CD14-positive monocyte (primary cell): ENCODE data around the gene LRRC42. TPM values are rescaled to one million over a fixed set of nuclear protein-coding genes. Genes with fewer than 3 reads are reported as not detected.
A peak's percentile ranks its signal among the peaks of the same experiment; 100 is the strongest.

Experiments
- DNase-seq, 3 donors: peaks; one replicate each; pipeline ENCODE4 v3.0.0-alpha.2; 2011 to 2022
- H2AFZ ChIP-seq: 2 replicates; pipeline ENCODE4 v1.6.0; 2012; ENCODE audit warnings: mild to moderate bottlenecking, low read depth, low read length, inconsistent platforms; ENCODE audit not compliant: insufficient read depth, poor library complexity, severe bottlenecking
- H3K27ac ChIP-seq, 2 donors: 1 replicate in 1 of 2; 2 replicates in 1 of 2; pipeline ENCODE4 v1.5.1; 2012 to 2013; ENCODE audit warnings: low read length in 2 of 2, control low read depth in 1 of 2, inconsistent platforms in 1 of 2, low read depth in 1 of 2, mild to moderate bottlenecking in 1 of 2
- H3K27me3 ChIP-seq, 2 donors: one replicate each; pipeline versions ENCODE4 v1.6.0 to v1.6.1; 2011 to 2013; ENCODE audit warnings: low read length in 2 of 2; ENCODE audit not compliant: control insufficient read depth in 2 of 2, insufficient read depth in 2 of 2
- H3K36me3 ChIP-seq, 2 donors: replicated peaks in 1 of 2; 1 replicate in 1 of 2; 2 replicates in 1 of 2; pipeline versions ENCODE4 v1.5.1 to v1.6.1; 2012 to 2013; ENCODE audit warnings: low read length in 2 of 2, control low read depth in 1 of 2, inconsistent platforms in 1 of 2, mild to moderate bottlenecking in 1 of 2; ENCODE audit not compliant: insufficient read depth in 2 of 2, control insufficient read depth in 1 of 2
- H3K4me1 ChIP-seq, 2 donors: 1 replicate in 1 of 2; 2 replicates in 1 of 2; pipeline versions ENCODE4 v1.5.1 to v1.6.1; 2012 to 2013; ENCODE audit warnings: low read length in 2 of 2, control low read depth in 1 of 2, inconsistent platforms in 1 of 2, mild to moderate bottlenecking in 1 of 2, moderate library complexity in 1 of 2; ENCODE audit not compliant: insufficient read depth in 2 of 2, control insufficient read depth in 1 of 2
- H3K4me2 ChIP-seq: replicated peaks from 2 replicates; pipeline ENCODE3; 2012; ENCODE audit warnings: low read length, moderate library complexity, mild to moderate bottlenecking; ENCODE audit not compliant: poor library complexity, severe bottlenecking; ENCODE audit errors: extremely low read depth
- H3K4me3 ChIP-seq, 3 experiments: fragments of 200-600 bp in 1 of 3; sonication (generic) in 1 of 3; replicated peaks in 1 of 3; 1 replicate in 2 of 3; 2 replicates in 1 of 3; pipeline ENCODE4 v1.5.1; 2011 to 2013; ENCODE audit warnings: low read length in 3 of 3, mild to moderate bottlenecking in 3 of 3, control low read depth in 2 of 3, low read depth in 2 of 3, inconsistent platforms in 1 of 3, moderate library complexity in 1 of 3
- H3K79me2 ChIP-seq: 2 replicates; pipeline ENCODE4 v1.6.0; 2012; ENCODE audit warnings: mild to moderate bottlenecking, control low read depth, inconsistent platforms, low read length, moderate library complexity; ENCODE audit not compliant: insufficient read depth
- H3K9ac ChIP-seq: 2 replicates; pipeline ENCODE4 v1.6.0; 2017; ENCODE audit warnings: low read length, mild to moderate bottlenecking; ENCODE audit not compliant: insufficient read depth, poor library complexity, severe bottlenecking
- H3K9me3 ChIP-seq, 2 donors: replicated peaks in 1 of 2; 1 replicate in 1 of 2; 2 replicates in 1 of 2; pipeline versions ENCODE4 v1.5.1 to v1.6.1; 2012 to 2013; ENCODE audit warnings: low read length in 2 of 2, control low read depth in 1 of 2; ENCODE audit not compliant: control insufficient read depth in 1 of 2, insufficient read depth in 1 of 2
- H4K20me1 ChIP-seq: 2 replicates; pipeline ENCODE4 v1.6.0; 2012; ENCODE audit warnings: mild to moderate bottlenecking, low read length, control low read depth, moderate library complexity; ENCODE audit not compliant: insufficient read depth
- H3K27ac Mint-ChIP-seq, 7 donors: one replicate each; pipeline ENCODE4 v1.8.0; 2020; ENCODE audit warnings: mild to moderate bottlenecking in 7 of 7, mixed read lengths in 7 of 7, moderate library complexity in 6 of 7, inconsistent platforms in 2 of 7
- H3K27me3 Mint-ChIP-seq, 3 donors: one replicate each; pipeline ENCODE4 v1.8.0; 2021 to 2022; ENCODE audit warnings: low read depth in 3 of 3, mild to moderate bottlenecking in 3 of 3, mixed read lengths in 3 of 3, moderate library complexity in 3 of 3, inconsistent platforms in 1 of 3
- H3K36me3 Mint-ChIP-seq, 2 donors: one replicate each; pipeline ENCODE4 v1.8.0; 2020; ENCODE audit warnings: mixed read lengths in 2 of 2, inconsistent platforms in 1 of 2, mild to moderate bottlenecking in 1 of 2
- H3K4me1 Mint-ChIP-seq: one replicate; pipeline ENCODE4 v1.8.0; 2020; ENCODE audit warnings: mild to moderate bottlenecking, mixed read lengths
- H3K4me3 Mint-ChIP-seq, 2 donors: one replicate each; pipeline ENCODE4 v1.8.0; 2020; ENCODE audit warnings: mild to moderate bottlenecking in 2 of 2, mixed read lengths in 2 of 2, moderate library complexity in 1 of 2
- H3K9me3 Mint-ChIP-seq, 7 donors: one replicate each; pipeline ENCODE4 v1.8.0; 2020 to 2022; ENCODE audit warnings: mixed read lengths in 7 of 7, mild to moderate bottlenecking in 6 of 7, moderate library complexity in 6 of 7, inconsistent platforms in 2 of 7
- WGBS: methylation state at CpG from one replicate; pipeline ENCODE4 v1.1.5; 2013; ENCODE audit warnings: missing lambda C conversion rate; ENCODE audit not compliant: insufficient coverage; 5-methylcytosine and 5-hydroxymethylcytosine counted together
- intact Hi-C, 2 donors: fragments of 100-400 bp; cut with micrococcal nuclease; formaldehyde crosslinking; loops; one replicate each; pipeline versions ENCODE4 v1.15.0 to v1.15.1; 2023
- polyA plus RNA-seq, 3 donors: library from polyadenylated mRNA; depleted of rRNA in 1 of 3; unstranded in 2 of 3; stranded (reverse) in 1 of 3; fragments of 300-500 nt in 2 of 3; fragments of >200 nt in 1 of 3; fragmentation: Illumina TruSeq in 2 of 3; gene quantifications; 1 replicate in 2 of 3; 2 replicates in 1 of 3; pipeline ENCODE4 v1.2.3, GENCODE V29; 2012 to 2021
- TF ChIP-seq, protein P1 (sequence below): fragments of 200-600 bp; IDR thresholded peaks from one replicate; pipeline ENCODE4 v1.8.0; 2022; ENCODE audit warnings: antibody characterized with exemption, mild to moderate bottlenecking

LRRC42 gene
- polyA plus RNA-seq, 3 donors, result 5.6 to 7.3 (median 7.3) TPM

DNA sequence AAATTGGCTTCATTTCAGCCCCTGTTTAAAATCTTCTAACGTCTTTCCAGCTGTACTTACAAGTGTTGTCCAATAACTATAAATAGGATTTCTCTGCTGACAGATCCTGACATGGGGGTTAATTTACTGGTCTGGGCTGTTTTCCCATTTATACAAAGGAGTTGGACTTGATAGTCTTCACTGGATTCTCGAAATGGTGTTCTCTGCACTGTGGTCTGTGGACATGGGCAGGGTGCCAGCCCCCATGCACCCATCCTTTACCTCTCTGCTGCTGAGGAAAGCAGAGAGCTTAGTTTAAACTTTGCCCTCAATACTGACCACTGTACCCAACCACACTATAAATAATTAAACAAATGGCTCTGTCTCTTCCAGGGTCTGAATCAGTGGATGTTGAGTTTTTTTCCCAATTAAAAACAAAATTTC is 46.9 kb upstream of the LRRC42 start:
- H3K27ac ChIP-seq, result no peak overlapping the region
- H3K9me3 Mint-ChIP-seq, result no peaks in the 10 kb centered on the region
- no peaks in the 10 kb centered on the region for H3K9me3 ChIP-seq
- H2AFZ ChIP-seq, result no peak overlapping the region
- no peak overlapping the region for H3K4me2 ChIP-seq
- DNase-seq, result no peak
- H3K79me2 ChIP-seq, result no peaks in the 10 kb centered on the region
- intact Hi-C loops, result loop anchor here in 1 of 2 donors (10.0 kb wide), 1 partner anchor 156 kb away; the partner anchor contains the start of genes TCEANC2 and TMEM59
- no peak overlapping the region for H3K27ac Mint-ChIP-seq
- H3K36me3 ChIP-seq, result no peaks in the 10 kb centered on the region
- peaks cover 0 to 2% (median 0%) of the 10 kb centered on the region in 3 donors for H3K27me3 Mint-ChIP-seq
- TF ChIP-seq, protein P1, sequence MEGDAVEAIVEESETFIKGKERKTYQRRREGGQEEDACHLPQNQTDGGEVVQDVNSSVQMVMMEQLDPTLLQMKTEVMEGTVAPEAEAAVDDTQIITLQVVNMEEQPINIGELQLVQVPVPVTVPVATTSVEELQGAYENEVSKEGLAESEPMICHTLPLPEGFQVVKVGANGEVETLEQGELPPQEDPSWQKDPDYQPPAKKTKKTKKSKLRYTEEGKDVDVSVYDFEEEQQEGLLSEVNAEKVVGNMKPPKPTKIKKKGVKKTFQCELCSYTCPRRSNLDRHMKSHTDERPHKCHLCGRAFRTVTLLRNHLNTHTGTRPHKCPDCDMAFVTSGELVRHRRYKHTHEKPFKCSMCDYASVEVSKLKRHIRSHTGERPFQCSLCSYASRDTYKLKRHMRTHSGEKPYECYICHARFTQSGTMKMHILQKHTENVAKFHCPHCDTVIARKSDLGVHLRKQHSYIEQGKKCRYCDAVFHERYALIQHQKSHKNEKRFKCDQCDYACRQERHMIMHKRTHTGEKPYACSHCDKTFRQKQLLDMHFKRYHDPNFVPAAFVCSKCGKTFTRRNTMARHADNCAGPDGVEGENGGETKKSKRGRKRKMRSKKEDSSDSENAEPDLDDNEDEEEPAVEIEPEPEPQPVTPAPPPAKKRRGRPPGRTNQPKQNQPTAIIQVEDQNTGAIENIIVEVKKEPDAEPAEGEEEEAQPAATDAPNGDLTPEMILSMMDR, result no peak
- H3K4me1 Mint-ChIP-seq, result peaks cover 4% of the 10 kb centered on the region
- no peaks in the 10 kb centered on the region for H3K36me3 Mint-ChIP-seq
- no peak overlapping the region for H3K9ac ChIP-seq
- H3K4me3 Mint-ChIP-seq, result no peak overlapping the region
- WGBS, result no CpG with 5 or more reads among the region's 2 CpGs
- H3K27me3 ChIP-seq, result no peaks in the 10 kb centered on the region
- no peaks in the 10 kb centered on the region for H4K20me1 ChIP-seq
- H3K4me1 ChIP-seq, result no peaks in the 10 kb centered on the region
- H3K4me3 ChIP-seq, result no peak overlapping the region

DNA sequence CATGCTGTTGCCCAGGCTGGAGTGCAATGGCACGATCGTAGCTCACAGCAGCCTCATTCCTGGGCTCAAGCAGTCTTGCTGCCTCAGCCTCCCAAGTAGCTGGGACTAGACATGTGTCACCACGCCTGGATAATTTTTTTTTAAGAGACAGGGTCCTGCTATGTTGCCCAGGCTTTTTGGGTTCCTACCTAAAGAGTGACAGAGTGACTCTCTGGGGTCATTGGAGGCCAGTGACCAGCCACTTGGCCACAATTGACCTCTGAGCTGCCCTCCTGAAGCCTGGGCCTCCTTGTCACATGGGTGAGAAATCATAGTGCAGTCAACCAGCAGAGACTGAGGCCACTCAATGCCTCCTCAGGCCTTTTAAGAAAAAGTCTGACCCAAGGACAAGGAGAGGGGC is 46.4 kb upstream of the LRRC42 start:
- H3K27me3 ChIP-seq, result no peaks in the 10 kb centered on the region
- intact Hi-C loops, result loop anchor here in 1 of 2 donors (10.0 kb wide), 1 partner anchor 155 kb away; the partner anchor contains the start of genes TCEANC2 and TMEM59
- no peaks in the 10 kb centered on the region for H3K36me3 ChIP-seq
- 96% methylated on average over 3 of the region's 3 CpGs for WGBS
- no peak overlapping the region for H3K4me3 ChIP-seq
- H3K36me3 Mint-ChIP-seq, result peaks cover 0 to under 1% of the 10 kb centered on the region in 2 donors
- no peak overlapping the region for H2AFZ ChIP-seq
- DNase-seq, result no peak
- TF ChIP-seq, protein P1, result no peak
- H3K4me2 ChIP-seq, result no peak overlapping the region
- peaks cover 4% of the 10 kb centered on the region for H3K4me1 Mint-ChIP-seq
- H3K27me3 Mint-ChIP-seq, result peaks cover 0 to under 1% (median 0%) of the 10 kb centered on the region in 3 donors
- H3K79me2 ChIP-seq, result no peaks in the 10 kb centered on the region
- H3K27ac ChIP-seq, result no peak overlapping the region
- no peak overlapping the region for H3K4me3 Mint-ChIP-seq
- H3K9me3 ChIP-seq, result no peaks in the 10 kb centered on the region
- H3K4me1 ChIP-seq, result no peaks in the 10 kb centered on the region
- no peaks in the 10 kb centered on the region for H3K9me3 Mint-ChIP-seq
- peak overlapping the region in 1 of 7 donors; percentile 32 for H3K27ac Mint-ChIP-seq
- H4K20me1 ChIP-seq, result no peaks in the 10 kb centered on the region
- H3K9ac ChIP-seq, result no peak overlapping the region
